Myocyte (in vitro differentiated cells): Measurements from ENCODE around the gene PHF13. TPM values are rescaled to one million over a fixed set of nuclear protein-coding genes. Genes with fewer than 3 reads are reported as not detected.
"Not testable (repeated sequence)": the region's sequence is repeated elsewhere in the genome, so short reads cannot be mapped to it uniquely, and the experiment has no call there.

Experiments used
- DNase-seq: peaks from one replicate; pipeline ENCODE4 v3.0.0-alpha.2; 2012; ENCODE audit warnings: low read depth
- total RNA-seq: library from RNA; depleted of rRNA; stranded (reverse); fragments of >200 nt; gene quantifications from 2 replicates; pipeline ENCODE4 v1.2.3, GENCODE V29; 2014

PHF13 gene
- total RNA-seq, 1 donor from 2014 or later: 9.6 TPM

- no peak for DNase-seq
These were observed 27.1 kb upstream of the PHF13 start for GRCh38 chr1:6586404-6586816.

GRCh38 chr1:6587261-6588005 is 26.1 kb upstream of the PHF13 start:
- DNase-seq: peak; percentile 56

GRCh38 chr1:6588128-6588892 is 25.2 kb upstream of the PHF13 start:
- DNase-seq: no peak

GRCh38 chr1:6588893-6589520 is 24.5 kb upstream of the PHF13 start:
- DNase-seq: peak; percentile 92

- DNase-seq: no peak
These were observed 23.5 kb upstream of the PHF13 start for GRCh38 chr1:6590046-6590445.

GRCh38 chr1:6591222-6591621 is 22.3 kb upstream of the PHF13 start:
- DNase-seq: peak; percentile 35

GRCh38 chr1:6591644-6592043 is 21.9 kb upstream of the PHF13 start:
- DNase-seq: peak; percentile 71

- peak; percentile 59 for DNase-seq
These were observed 21.1 kb upstream of the PHF13 start for GRCh38 chr1:6592441-6592840.

- DNase-seq: no peak
These were observed 20.5 kb upstream of the PHF13 start for GRCh38 chr1:6592865-6593593.

- DNase-seq: no peak
These were observed 19.7 kb upstream of the PHF13 start for GRCh38 chr1:6593810-6594209.

- DNase-seq: no peak
These were observed 18.4 kb upstream of the PHF13 start for GRCh38 chr1:6594977-6595740.

- no peak for DNase-seq
These were observed 17.2 kb upstream of the PHF13 start for GRCh38 chr1:6596351-6596750.

GRCh38 chr1:6596886-6597776 is 16.4 kb upstream of the PHF13 start:
- no peak for DNase-seq

GRCh38 chr1:6597777-6598131 is 15.8 kb upstream of the PHF13 start:
- DNase-seq: no peak

- DNase-seq: peak; percentile 57
These were observed 14.2 kb upstream of the PHF13 start for GRCh38 chr1:6599141-6599975.

GRCh38 chr1:6599991-6600390 is 13.5 kb upstream of the PHF13 start:
- not testable (repeated sequence) for DNase-seq

GRCh38 chr1:6600410-6601048 is 13.0 kb upstream of the PHF13 start:
- peak; percentile 78 for DNase-seq
